ENCODE data around the gene LDHA.

- no peak for TF ChIP-seq EZH2 (IDR thresholded peaks at IDR 0.05; ENCODE audit: insufficient read depth, poor library complexity, severe bottlenecking)
- TF ChIP-seq EZH2phosphoT487 (IDR thresholded peaks at IDR 0.05; ENCODE audit: insufficient read depth, low read depth): no peak
These were observed 29.8 kb upstream of the LDHA start for GRCh38 chr11:18364495-18365073.

All from GM23248 (cell line).